Measurements from ENCODE around the gene JMJD1C.

- no peak for TF ChIP-seq ZNF274 (IDR thresholded peaks at IDR 0.05; ENCODE audit: low read depth, low read length)
- no peak for TF ChIP-seq YY1 (IDR thresholded peaks at IDR 0.05; ENCODE audit: insufficient read depth, insufficient read length)
These were observed 2.1 kb upstream of the JMJD1C start for GRCh38 chr10:63467841-63468240.

Measured in NT2/D1 (cell line).